Muscle of arm (tissue), 12 donors: ENCODE data around the gene PLXNC1. TPM values are rescaled to one million over a fixed set of nuclear protein-coding genes. Genes with fewer than 3 reads are reported as not detected.
A peak's percentile ranks its signal among the peaks of the same experiment; 100 is the strongest.

Source experiments
- DNase-seq: peaks from one replicate; pipeline ENCODE4 v3.0.0-alpha.2; 2013
- polyA plus RNA-seq, 12 donors: library from polyadenylated mRNA; unstranded; fragments of 120-200 nt; gene quantifications; one replicate each; pipeline ENCODE4 v1.2.1, GENCODE V29; 2013; ENCODE audit not compliant: insufficient read length in 12 of 12

PLXNC1 gene
- polyA plus RNA-seq, 12 donors, result 11.8 to 28.1 (median 19.9) TPM; not detected in 1

- no peak for DNase-seq
These were observed 29.7 kb downstream of the PLXNC1 start for GRCh38 chr12:94178054-94178453.

GRCh38 chr12:94178882-94179281 lies 30.5 kb downstream of the PLXNC1 start:
- no peak for DNase-seq

GRCh38 chr12:94179723-94180122 lies 31.3 kb downstream of the PLXNC1 start:
- DNase-seq, result no peak

- no peak for DNase-seq
These were observed 32.4 kb downstream of the PLXNC1 start for GRCh38 chr12:94180558-94181296.

GRCh38 chr12:94182986-94183707 lies 34.8 kb downstream of the PLXNC1 start:
- DNase-seq, result no peak

GRCh38 chr12:94183708-94184379 lies 35.5 kb downstream of the PLXNC1 start:
- DNase-seq, result no peak

GRCh38 chr12:94184995-94185719 lies 36.8 kb downstream of the PLXNC1 start:
- no peak for DNase-seq

GRCh38 chr12:94185801-94186200 lies 37.4 kb downstream of the PLXNC1 start:
- no peak for DNase-seq

GRCh38 chr12:94186278-94187241 lies 38.2 kb downstream of the PLXNC1 start:
- peak; percentile 69 for DNase-seq

- DNase-seq, result no peak
These were observed 39.0 kb downstream of the PLXNC1 start for GRCh38 chr12:94187361-94187760.

- DNase-seq, result no peak
These were observed 42.2 kb downstream of the PLXNC1 start for GRCh38 chr12:94190623-94191022.

GRCh38 chr12:94191023-94191422 lies 42.6 kb downstream of the PLXNC1 start:
- no peak for DNase-seq

GRCh38 chr12:94191811-94192210 lies 43.4 kb downstream of the PLXNC1 start:
- DNase-seq, result no peak

- no peak for DNase-seq
These were observed 44.1 kb downstream of the PLXNC1 start for GRCh38 chr12:94192506-94192905.

- no peak for DNase-seq
These were observed 44.8 kb downstream of the PLXNC1 start for GRCh38 chr12:94193168-94193567.

GRCh38 chr12:94195483-94195882 lies 47.1 kb downstream of the PLXNC1 start:
- DNase-seq, result no peak

GRCh38 chr12:94198469-94198868 lies 50.1 kb downstream of the PLXNC1 start:
- no peak for DNase-seq

- DNase-seq, result no peak
These were observed 50.5 kb downstream of the PLXNC1 start for GRCh38 chr12:94198872-94199271.

GRCh38 chr12:94200069-94200468 lies 51.7 kb downstream of the PLXNC1 start:
- DNase-seq, result no peak

GRCh38 chr12:94200695-94201094 lies 52.3 kb downstream of the PLXNC1 start:
- DNase-seq, result no peak
